ENCODE data around the gene PRKCE.

DNA sequence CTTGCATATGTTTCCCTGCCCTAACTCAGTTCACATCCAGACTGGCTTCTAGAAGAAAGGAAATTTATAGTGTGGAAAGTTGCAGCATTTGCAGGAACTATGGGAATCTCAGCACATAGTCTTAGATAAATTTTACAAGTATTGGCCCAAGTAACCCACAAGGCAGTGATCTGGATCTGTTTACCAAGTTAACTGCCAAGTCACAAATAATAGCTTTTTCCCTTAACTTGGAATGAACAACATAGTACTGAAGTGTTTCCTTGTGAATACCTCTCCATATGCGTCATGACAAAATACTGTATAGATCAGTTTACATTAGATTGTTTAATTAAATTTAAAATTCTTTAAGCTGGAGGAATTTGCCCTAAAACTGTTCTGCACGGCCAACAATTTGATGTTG lies 390.0 kb downstream of the PRKCE start:
- TF ChIP-seq, protein P1, sequence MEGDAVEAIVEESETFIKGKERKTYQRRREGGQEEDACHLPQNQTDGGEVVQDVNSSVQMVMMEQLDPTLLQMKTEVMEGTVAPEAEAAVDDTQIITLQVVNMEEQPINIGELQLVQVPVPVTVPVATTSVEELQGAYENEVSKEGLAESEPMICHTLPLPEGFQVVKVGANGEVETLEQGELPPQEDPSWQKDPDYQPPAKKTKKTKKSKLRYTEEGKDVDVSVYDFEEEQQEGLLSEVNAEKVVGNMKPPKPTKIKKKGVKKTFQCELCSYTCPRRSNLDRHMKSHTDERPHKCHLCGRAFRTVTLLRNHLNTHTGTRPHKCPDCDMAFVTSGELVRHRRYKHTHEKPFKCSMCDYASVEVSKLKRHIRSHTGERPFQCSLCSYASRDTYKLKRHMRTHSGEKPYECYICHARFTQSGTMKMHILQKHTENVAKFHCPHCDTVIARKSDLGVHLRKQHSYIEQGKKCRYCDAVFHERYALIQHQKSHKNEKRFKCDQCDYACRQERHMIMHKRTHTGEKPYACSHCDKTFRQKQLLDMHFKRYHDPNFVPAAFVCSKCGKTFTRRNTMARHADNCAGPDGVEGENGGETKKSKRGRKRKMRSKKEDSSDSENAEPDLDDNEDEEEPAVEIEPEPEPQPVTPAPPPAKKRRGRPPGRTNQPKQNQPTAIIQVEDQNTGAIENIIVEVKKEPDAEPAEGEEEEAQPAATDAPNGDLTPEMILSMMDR (conservative IDR thresholded peaks at IDR 0.05; ENCODE audit: low read depth in 2 of 2) = no peak
- TF ChIP-seq ZNF331 (CRISPR knock-in tag; IDR thresholded peaks at IDR 0.05; ENCODE audit: low read depth) = no peak
- TF ChIP-seq POLR2AphosphoS5 (IDR thresholded peaks at IDR 0.05; ENCODE audit: low read depth) = no peak
